AG09319 (cell line): ENCODE data around the gene SLU7.

Experiments used
- DNase-seq: peaks from one replicate; pipeline ENCODE4 v3.0.0-alpha.2; 2010; ENCODE audit warnings: low read depth; ENCODE audit errors: extremely low read depth
- CTCF ChIP-seq: IDR thresholded peaks from 2 replicates; pipeline ENCODE4 v1.5.1; 2011; ENCODE audit warnings: low read depth, mild to moderate bottlenecking, inconsistent platforms, low read length, moderate library complexity

The SLU7 gene

GRCh38 chr5:160450164-160450932 lies 31.5 kb upstream of the SLU7 start:
- DNase-seq: no peak
- no peak for TF ChIP-seq CTCF

- no peak for TF ChIP-seq CTCF
- no peak for DNase-seq
Measured at GRCh38 chr5:160449458-160449857, 30.6 kb upstream of the SLU7 start.

GRCh38 chr5:160448886-160449285 lies 30.0 kb upstream of the SLU7 start:
- no peak for DNase-seq
- TF ChIP-seq CTCF: no peak

- TF ChIP-seq CTCF: no peak
- DNase-seq: no peak
Measured at GRCh38 chr5:160445751-160446150, 26.9 kb upstream of the SLU7 start.

- DNase-seq: no peak
- TF ChIP-seq CTCF: no peak
Measured at GRCh38 chr5:160445132-160445531, 26.3 kb upstream of the SLU7 start.

GRCh38 chr5:160444407-160444806 lies 25.5 kb upstream of the SLU7 start:
- no peak for TF ChIP-seq CTCF
- no peak for DNase-seq

- DNase-seq: no peak
- TF ChIP-seq CTCF: no peak
Measured at GRCh38 chr5:160442824-160443431, 24.0 kb upstream of the SLU7 start.
